Brain microvascular endothelial cell (primary cell): ENCODE data around the gene LGI4.

Experiments
- DNase-seq: peaks from one replicate; pipeline ENCODE4 v3.0.0-alpha.2; 2020
- H3K27ac ChIP-seq: fragments of 250-450 bp; sonication (Bioruptor Pico); 2 replicates; pipeline ENCODE4 v1.5.1; 2020; ENCODE audit warnings: mild to moderate bottlenecking, moderate library complexity
- H3K27me3 ChIP-seq: fragments of 250-450 bp; sonication (Bioruptor Pico); replicated peaks from 2 replicates; pipeline ENCODE4 v1.5.1; 2020; ENCODE audit warnings: mild to moderate bottlenecking
- H3K36me3 ChIP-seq: fragments of 250-450 bp; sonication (Bioruptor Pico); replicated peaks from 2 replicates; pipeline ENCODE4 v1.5.1; 2020; ENCODE audit warnings: mild to moderate bottlenecking
- H3K4me3 ChIP-seq: 2 replicates; pipeline ENCODE4 v1.5.1; 2011; ENCODE audit warnings: low read depth, mild to moderate bottlenecking, control low read depth, low read length, moderate library complexity
- in situ Hi-C: cut with HindIII; loops from 2 replicates; pipeline ENCODE4 v1.10.0; 2017; ENCODE audit warnings: low sequenced_read_pairs, low pct_ligation_motif_present
- TF ChIP-seq, protein P1 (sequence below): IDR thresholded peaks from 2 replicates; pipeline ENCODE4 v1.5.1; 2011; ENCODE audit warnings: low read depth, mild to moderate bottlenecking, moderate library complexity, low read length, control low read depth, inconsistent platforms; ENCODE audit errors: missing control alignments

The LGI4 gene

GRCh38 chr19:35134601-35135242 is at the start of gene LGI4:
Gene LGI4, minus strand, starts transcription at chr19:35135059. Its CDS starts 379 bp downstream, at chr19:35134680.
- DNase-seq: no peak
- Histone ChIP-seq H3K4me3 (no peak within 1 kb of the TSS), H3K27me3 (peaks cover 7% of the 10 kb centered on the region), H3K27ac (no peak within 1 kb of the TSS), H3K36me3 (no peaks in the 10 kb centered on the region)
- TF ChIP-seq, protein P1, sequence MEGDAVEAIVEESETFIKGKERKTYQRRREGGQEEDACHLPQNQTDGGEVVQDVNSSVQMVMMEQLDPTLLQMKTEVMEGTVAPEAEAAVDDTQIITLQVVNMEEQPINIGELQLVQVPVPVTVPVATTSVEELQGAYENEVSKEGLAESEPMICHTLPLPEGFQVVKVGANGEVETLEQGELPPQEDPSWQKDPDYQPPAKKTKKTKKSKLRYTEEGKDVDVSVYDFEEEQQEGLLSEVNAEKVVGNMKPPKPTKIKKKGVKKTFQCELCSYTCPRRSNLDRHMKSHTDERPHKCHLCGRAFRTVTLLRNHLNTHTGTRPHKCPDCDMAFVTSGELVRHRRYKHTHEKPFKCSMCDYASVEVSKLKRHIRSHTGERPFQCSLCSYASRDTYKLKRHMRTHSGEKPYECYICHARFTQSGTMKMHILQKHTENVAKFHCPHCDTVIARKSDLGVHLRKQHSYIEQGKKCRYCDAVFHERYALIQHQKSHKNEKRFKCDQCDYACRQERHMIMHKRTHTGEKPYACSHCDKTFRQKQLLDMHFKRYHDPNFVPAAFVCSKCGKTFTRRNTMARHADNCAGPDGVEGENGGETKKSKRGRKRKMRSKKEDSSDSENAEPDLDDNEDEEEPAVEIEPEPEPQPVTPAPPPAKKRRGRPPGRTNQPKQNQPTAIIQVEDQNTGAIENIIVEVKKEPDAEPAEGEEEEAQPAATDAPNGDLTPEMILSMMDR: no peak
- in situ Hi-C loops: no loop called here

GRCh38 chr19:35184267-35184666 is 49.4 kb upstream of the LGI4 start:
- Histone ChIP-seq H3K4me3 (no peak overlapping the region), H3K27ac (no peak overlapping the region), H3K27me3 (no peaks in the 10 kb centered on the region), H3K36me3 (no peaks in the 10 kb centered on the region)
- no peak for DNase-seq
- TF ChIP-seq, protein P1: no peak
- in situ Hi-C loops: no loop called here

- Histone ChIP-seq H3K27ac (no peak overlapping the region), H3K36me3 (no peaks in the 10 kb centered on the region), H3K27me3 (no peaks in the 10 kb centered on the region), H3K4me3 (no peak overlapping the region)
- no peak for DNase-seq
- TF ChIP-seq, protein P1: no peak
- in situ Hi-C loops: no loop called here
Measured at GRCh38 chr19:35181387-35181786, 46.5 kb upstream of the LGI4 start.

GRCh38 chr19:35179830-35180229 is 45.0 kb upstream of the LGI4 start:
- in situ Hi-C loops: no loop called here
- DNase-seq: no peak
- no peaks in the 10 kb centered on the region for H3K27me3 ChIP-seq
- no peak overlapping the region for H3K27ac ChIP-seq
- no peak overlapping the region for H3K4me3 ChIP-seq
- no peaks in the 10 kb centered on the region for H3K36me3 ChIP-seq
- TF ChIP-seq, protein P1: no peak

GRCh38 chr19:35178701-35179100 is 43.8 kb upstream of the LGI4 start:
- Histone ChIP-seq H3K27ac (no peak overlapping the region), H3K27me3 (no peaks in the 10 kb centered on the region), H3K4me3 (no peak overlapping the region), H3K36me3 (no peaks in the 10 kb centered on the region)
- in situ Hi-C loops: no loop called here
- DNase-seq: no peak
- TF ChIP-seq, protein P1: no peak
